Right lobe of liver (tissue), 4 donors: ENCODE data around the gene ARMC7.
"Not testable (repeated sequence)": the region's sequence is repeated elsewhere in the genome, so short reads cannot be mapped to it uniquely, and the experiment has no call there.

ENCODE experiments used
- POLR2A ChIP-seq: fragments of 450-650 bp; IDR thresholded peaks from one replicate; pipeline ENCODE4 v1.6.1; 2017; ENCODE audit warnings: antibody characterized with exemption, mild to moderate bottlenecking
- TF ChIP-seq, protein P1 (sequence below), 4 donors: fragments of 200-600 bp in 3 of 4; fragments of 450-650 bp in 1 of 4; IDR thresholded peaks; one replicate each; pipeline versions ENCODE4 v1.5.1 to v1.8.0; 2016 to 2022; ENCODE audit warnings: antibody characterized with exemption in 4 of 4, mild to moderate bottlenecking in 2 of 4
- donor health status: DM: no; HTN: no; CAD: no.
- donor health status: DM: no; HTN: no; CAD: no.
- donor health status: DM: no; HTN: yes; CAD: no.

- TF ChIP-seq, protein P1, sequence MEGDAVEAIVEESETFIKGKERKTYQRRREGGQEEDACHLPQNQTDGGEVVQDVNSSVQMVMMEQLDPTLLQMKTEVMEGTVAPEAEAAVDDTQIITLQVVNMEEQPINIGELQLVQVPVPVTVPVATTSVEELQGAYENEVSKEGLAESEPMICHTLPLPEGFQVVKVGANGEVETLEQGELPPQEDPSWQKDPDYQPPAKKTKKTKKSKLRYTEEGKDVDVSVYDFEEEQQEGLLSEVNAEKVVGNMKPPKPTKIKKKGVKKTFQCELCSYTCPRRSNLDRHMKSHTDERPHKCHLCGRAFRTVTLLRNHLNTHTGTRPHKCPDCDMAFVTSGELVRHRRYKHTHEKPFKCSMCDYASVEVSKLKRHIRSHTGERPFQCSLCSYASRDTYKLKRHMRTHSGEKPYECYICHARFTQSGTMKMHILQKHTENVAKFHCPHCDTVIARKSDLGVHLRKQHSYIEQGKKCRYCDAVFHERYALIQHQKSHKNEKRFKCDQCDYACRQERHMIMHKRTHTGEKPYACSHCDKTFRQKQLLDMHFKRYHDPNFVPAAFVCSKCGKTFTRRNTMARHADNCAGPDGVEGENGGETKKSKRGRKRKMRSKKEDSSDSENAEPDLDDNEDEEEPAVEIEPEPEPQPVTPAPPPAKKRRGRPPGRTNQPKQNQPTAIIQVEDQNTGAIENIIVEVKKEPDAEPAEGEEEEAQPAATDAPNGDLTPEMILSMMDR (IDR thresholded peaks at IDR 0.05): not testable (repeated sequence)
- not testable (repeated sequence) for TF ChIP-seq POLR2A
Observed at GRCh38 chr17:75072909-75073308, 36.9 kb upstream of the ARMC7 start.
